Keratinocyte (primary cell): ENCODE data around the gene LRRC71. TPM values are rescaled to one million over a fixed set of nuclear protein-coding genes. Genes with fewer than 3 reads are reported as not detected.
A peak's percentile ranks its signal among the peaks of the same experiment; 100 is the strongest.

Source experiments
- DNase-seq: peaks from one replicate; pipeline ENCODE4 v3.0.0-alpha.2; 2011; ENCODE audit warnings: low read depth, missing footprints, low spot score
- FAIRE-seq: peaks from 2 replicates; lab custom pipeline; 2011; peaks lifted over from hg19 to GRCh38; lab: Jason Lieb, UNC
- H2AFZ ChIP-seq: 2 replicates; pipeline ENCODE4 v1.6.0; 2012; ENCODE audit warnings: low read length, control low read depth, inconsistent platforms; ENCODE audit not compliant: control insufficient read depth
- H3K27ac ChIP-seq: 2 replicates; pipeline ENCODE4 v1.5.1; 2011; ENCODE audit warnings: low read length; ENCODE audit not compliant: control insufficient read depth, insufficient read depth
- H3K27me3 ChIP-seq: 3 replicates; pipeline ENCODE4 v1.6.0; 2011; ENCODE audit warnings: low read length; ENCODE audit not compliant: control insufficient read depth, insufficient read depth; ENCODE audit errors: extremely low read depth
- H3K36me3 ChIP-seq, 2 experiments: 2 replicates in 1 of 2; 3 replicates in 1 of 2; pipeline ENCODE4 v1.5.1; 2011; ENCODE audit warnings: low read length in 2 of 2, mild to moderate bottlenecking in 1 of 2; ENCODE audit not compliant: control insufficient read depth in 2 of 2, insufficient read depth in 2 of 2; ENCODE audit errors: extremely low read depth in 1 of 2
- H3K4me1 ChIP-seq: 3 replicates; pipeline ENCODE4 v1.5.1; 2011; ENCODE audit warnings: low read length; ENCODE audit not compliant: control insufficient read depth, insufficient read depth; ENCODE audit errors: extremely low read depth
- H3K4me2 ChIP-seq: 3 replicates; pipeline ENCODE4 v1.6.0; 2011; ENCODE audit warnings: low read depth, low read length; ENCODE audit not compliant: control insufficient read depth, insufficient read depth; ENCODE audit errors: extremely low read depth
- H3K4me3 ChIP-seq, 3 experiments: fragments of 200-600 bp in 1 of 3; sonication (generic) in 1 of 3; 2 replicates in 2 of 3; 3 replicates in 1 of 3; pipeline ENCODE4 v1.5.1; 2011 to 2016; ENCODE audit warnings: low read length in 3 of 3, mild to moderate bottlenecking in 3 of 3, control low read depth in 2 of 3, inconsistent platforms in 1 of 3, low read depth in 1 of 3, mixed read lengths in 1 of 3, mixed run types in 1 of 3, moderate library complexity in 1 of 3; ENCODE audit not compliant: control insufficient read depth in 2 of 3, insufficient read depth in 2 of 3; ENCODE audit errors: extremely low read depth in 1 of 3
- H3K79me2 ChIP-seq: 2 replicates; pipeline ENCODE4 v1.6.0; 2012; ENCODE audit warnings: low read length; ENCODE audit not compliant: control insufficient read depth, insufficient read depth
- H3K9ac ChIP-seq: 3 replicates; pipeline ENCODE4 v1.6.0; 2011; ENCODE audit warnings: low read length; ENCODE audit not compliant: control insufficient read depth, insufficient read depth; ENCODE audit errors: extremely low read depth
- H3K9me1 ChIP-seq: 3 replicates; pipeline ENCODE4 v1.6.0; 2011; ENCODE audit warnings: low read length; ENCODE audit not compliant: control insufficient read depth, insufficient read depth; ENCODE audit errors: extremely low read depth
- H3K9me3 ChIP-seq: 2 replicates; pipeline ENCODE4 v1.5.1; 2012; ENCODE audit warnings: low read depth, low read length; ENCODE audit not compliant: control insufficient read depth
- H4K20me1 ChIP-seq: 3 replicates; pipeline ENCODE4 v1.6.0; 2011; ENCODE audit warnings: low read length; ENCODE audit not compliant: control insufficient read depth, insufficient read depth; ENCODE audit errors: extremely low read depth
- EZH2 ChIP-seq: IDR thresholded peaks from one replicate; pipeline ENCODE4 v1.6.1; 2012; ENCODE audit warnings: inconsistent platforms, mild to moderate bottlenecking, low read length, moderate library complexity
- dilution Hi-C: fragments of 300-500 bp; cut with MboI; formaldehyde crosslinking; loops from one replicate; pipeline ENCODE4 v1.7.0; 2020; ENCODE audit warnings: low sequenced_read_pairs; ENCODE audit not compliant: extremely low pct_ligation_motif_present
- polyA plus RNA-seq, 5 experiments: library from polyadenylated mRNA; depleted of rRNA in 3 of 5; stranded (reverse) in 3 of 5; stranded (forward) in 1 of 5; unstranded in 1 of 5; fragments of >200 nt; gene quantifications; 1 replicate in 1 of 5; 2 replicates in 3 of 5; 3 replicates in 1 of 5; pipeline versions ENCODE4 v1.2.1 to v1.2.3, GENCODE V29; 2011 to 2012; ENCODE audit warnings: missing spikeins in 2 of 5, low read depth in 1 of 5, low replicate concordance in 1 of 5
- TF ChIP-seq, protein P1 (sequence below), 3 experiments: IDR thresholded peaks in 1 of 3; conservative IDR thresholded peaks in 1 of 3; optimal IDR thresholded peaks in 1 of 3; 2 replicates in 2 of 3; 3 replicates in 1 of 3; pipeline versions ENCODE3 to v1.5.1; 2011; ENCODE audit warnings: low read length in 3 of 3, mild to moderate bottlenecking in 3 of 3, moderate library complexity in 2 of 3, control low read depth in 1 of 3, inconsistent platforms in 1 of 3; ENCODE audit not compliant: insufficient read depth in 2 of 3; ENCODE audit errors: extremely low read depth in 1 of 3

Gene LRRC71
- polyA plus RNA-seq, 1 donor (not counting 4 experiments of a cell fraction or from before 2014, with no cell fraction given): not detected

DNA sequence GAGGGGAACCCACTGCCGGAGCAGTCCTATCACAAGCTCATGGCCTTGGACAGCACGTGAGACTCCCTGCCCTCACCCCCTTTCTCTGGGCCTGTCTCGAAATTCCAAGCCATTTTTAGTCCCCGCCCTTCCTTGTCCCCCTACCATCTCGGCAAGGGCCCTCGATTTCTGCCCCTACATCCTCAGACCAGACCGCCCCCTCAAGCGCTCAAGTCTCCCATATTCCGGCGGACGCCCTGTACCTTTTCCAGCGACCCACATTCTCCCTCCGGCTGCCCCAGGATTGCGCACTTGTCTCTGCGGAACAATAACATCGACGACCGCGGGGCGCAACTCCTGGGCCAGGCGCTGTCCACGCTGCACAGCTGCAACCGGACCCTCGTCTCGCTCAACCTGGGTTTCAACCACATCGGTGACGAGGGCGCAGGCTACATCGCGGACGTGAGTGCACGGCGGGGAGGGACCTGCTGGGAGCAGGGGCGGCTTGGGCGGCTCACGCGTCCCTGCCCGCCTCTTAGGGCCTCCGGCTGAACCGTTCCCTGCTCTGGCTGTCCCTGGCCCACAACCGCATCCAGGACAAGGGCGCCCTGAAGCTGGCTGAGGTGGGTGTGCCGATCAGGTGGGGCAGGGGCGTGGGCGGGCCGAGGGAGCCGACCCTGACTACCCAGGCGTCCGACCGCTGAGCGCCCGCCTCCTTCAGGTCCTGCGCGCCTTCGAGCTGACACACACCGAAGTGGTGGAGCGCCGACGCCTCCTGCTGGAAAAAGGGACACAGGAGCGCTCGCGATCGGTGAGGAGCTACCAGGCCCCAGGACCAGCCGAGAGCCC, 7.0 kb downstream of the LRRC71 start:
- Histone ChIP-seq H3K9me3 (no peaks in the 10 kb centered on the region), H3K27me3 (peaks cover 72% of the 10 kb centered on the region), H3K36me3 (no peaks in the 10 kb centered on the region), H3K9me1 (no peaks in the 10 kb centered on the region), H4K20me1 (no peaks in the 10 kb centered on the region), H3K4me3 (peak overlapping the region; percentile 15 to 51 (median 50)), H3K4me1 (peaks cover 12% of the 10 kb centered on the region), H3K27ac (no peak overlapping the region), H3K9ac (no peak overlapping the region), H2AFZ (peak overlapping the region; percentile 60), H3K4me2 (peak overlapping the region; percentile 66), H3K79me2 (no peaks in the 10 kb centered on the region)
- FAIRE-seq (no peak), DNase-seq (no peak)
- TF ChIP-seq EZH2: peak; percentile 65
- TF ChIP-seq, protein P1, sequence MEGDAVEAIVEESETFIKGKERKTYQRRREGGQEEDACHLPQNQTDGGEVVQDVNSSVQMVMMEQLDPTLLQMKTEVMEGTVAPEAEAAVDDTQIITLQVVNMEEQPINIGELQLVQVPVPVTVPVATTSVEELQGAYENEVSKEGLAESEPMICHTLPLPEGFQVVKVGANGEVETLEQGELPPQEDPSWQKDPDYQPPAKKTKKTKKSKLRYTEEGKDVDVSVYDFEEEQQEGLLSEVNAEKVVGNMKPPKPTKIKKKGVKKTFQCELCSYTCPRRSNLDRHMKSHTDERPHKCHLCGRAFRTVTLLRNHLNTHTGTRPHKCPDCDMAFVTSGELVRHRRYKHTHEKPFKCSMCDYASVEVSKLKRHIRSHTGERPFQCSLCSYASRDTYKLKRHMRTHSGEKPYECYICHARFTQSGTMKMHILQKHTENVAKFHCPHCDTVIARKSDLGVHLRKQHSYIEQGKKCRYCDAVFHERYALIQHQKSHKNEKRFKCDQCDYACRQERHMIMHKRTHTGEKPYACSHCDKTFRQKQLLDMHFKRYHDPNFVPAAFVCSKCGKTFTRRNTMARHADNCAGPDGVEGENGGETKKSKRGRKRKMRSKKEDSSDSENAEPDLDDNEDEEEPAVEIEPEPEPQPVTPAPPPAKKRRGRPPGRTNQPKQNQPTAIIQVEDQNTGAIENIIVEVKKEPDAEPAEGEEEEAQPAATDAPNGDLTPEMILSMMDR (optimal IDR thresholded peaks at IDR 0.05 in 1 of 3, IDR thresholded peaks at IDR 0.05 in 1 of 3, conservative IDR thresholded peaks at IDR 0.05 in 1 of 3; ENCODE audit: extremely low read depth in 1 of 3, insufficient read depth in 2 of 3, low read length in 3 of 3): peak; percentile 73 to 92 (median 90)
- dilution Hi-C loops: no loop called here

DNA sequence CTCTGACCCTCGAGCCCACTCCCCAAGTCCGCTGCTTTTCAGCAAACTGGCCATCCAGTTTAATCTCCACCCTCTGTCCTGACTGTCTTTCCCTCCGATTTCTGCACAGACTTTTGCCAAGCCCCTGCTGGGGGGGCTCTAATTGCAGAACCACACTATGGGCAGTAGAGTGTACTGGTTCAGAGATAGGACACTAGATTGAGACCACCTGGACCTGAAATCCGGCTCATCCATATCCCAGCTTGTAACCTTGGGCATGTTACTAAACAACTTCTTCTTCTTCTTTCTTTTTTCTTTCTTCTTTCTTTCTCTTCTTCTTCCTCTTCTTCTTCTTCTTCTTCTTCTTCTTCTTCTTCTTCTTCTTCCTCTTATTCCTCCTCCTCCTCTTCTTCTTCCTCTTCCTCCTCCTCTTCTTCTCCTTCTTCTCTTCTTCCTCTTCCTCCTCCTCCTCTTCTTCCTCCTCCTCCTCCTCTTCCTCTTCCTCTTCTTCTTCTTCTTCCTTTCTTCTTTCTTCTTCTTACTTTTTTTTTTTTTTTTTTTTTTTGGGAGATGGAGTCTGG, 7.7 kb downstream of the LRRC71 start:
- H3K9ac ChIP-seq: no peak overlapping the region
- no peaks in the 10 kb centered on the region for H3K36me3 ChIP-seq
- H3K4me3 ChIP-seq: no peak overlapping the region
- dilution Hi-C loops: no loop called here
- H3K27ac ChIP-seq: no peak overlapping the region
- H3K4me2 ChIP-seq: peak overlapping the region; percentile 66
- no peak overlapping the region for H2AFZ ChIP-seq
- DNase-seq: no peak
- TF ChIP-seq, protein P1 (optimal IDR thresholded peaks at IDR 0.05 in 1 of 3, IDR thresholded peaks at IDR 0.05 in 1 of 3, conservative IDR thresholded peaks at IDR 0.05 in 1 of 3; ENCODE audit: extremely low read depth in 1 of 3, insufficient read depth in 2 of 3, low read length in 3 of 3): no peak
- TF ChIP-seq EZH2: no peak
- H3K9me3 ChIP-seq: no peaks in the 10 kb centered on the region
- H4K20me1 ChIP-seq: no peaks in the 10 kb centered on the region
- FAIRE-seq: no peak
- no peaks in the 10 kb centered on the region for H3K79me2 ChIP-seq
- peaks cover 12% of the 10 kb centered on the region for H3K4me1 ChIP-seq
- no peaks in the 10 kb centered on the region for H3K9me1 ChIP-seq
- H3K27me3 ChIP-seq: peaks cover 65% of the 10 kb centered on the region
